GM18502 (cell line): ENCODE results near the gene SIGLEC1.

Experiments used
- ATAC-seq: cut with Tn5 transposase; IDR thresholded peaks from one replicate; pipeline ENCODE4 v1.9.1; 2021; ENCODE audit warnings: mild to moderate bottlenecking; ENCODE audit not compliant: unreplicated experiment, poor library complexity

SIGLEC1 gene

GRCh38 chr20:3663858-3664257, 48.5 kb downstream of the SIGLEC1 start:
- no peak for ATAC-seq

DNA sequence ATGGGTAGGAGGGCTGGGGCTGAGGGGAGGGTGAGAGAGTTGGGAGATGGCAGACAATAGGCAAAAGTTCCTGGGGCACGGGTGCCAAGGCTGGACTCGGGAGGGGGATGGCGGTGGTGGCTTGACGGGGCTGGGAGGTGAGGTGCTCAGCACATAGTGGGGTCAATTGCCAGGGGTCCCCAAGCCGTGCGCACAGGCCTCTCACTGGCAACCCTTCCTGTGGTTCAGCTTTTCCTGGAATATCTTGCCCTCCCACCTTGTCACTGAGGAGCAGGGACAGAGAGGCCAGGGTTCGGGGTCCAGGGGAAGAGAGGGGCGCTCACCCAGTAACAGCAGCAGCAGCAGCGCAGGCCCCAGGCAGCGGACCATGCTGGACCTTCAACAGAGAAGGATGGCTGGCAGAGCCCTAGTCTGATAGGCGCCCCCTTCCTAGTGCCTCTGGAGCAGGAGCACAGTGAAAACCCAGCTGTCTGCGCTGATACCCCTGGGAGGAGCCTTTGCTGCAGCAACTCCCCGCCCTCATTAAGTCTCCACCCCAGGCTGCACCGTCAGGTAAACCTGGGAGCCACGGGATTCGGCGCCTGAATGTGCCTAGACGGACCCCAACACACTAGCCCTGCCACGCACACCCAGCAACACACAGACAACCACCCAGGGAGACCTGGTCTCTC, 49.2 kb downstream of the SIGLEC1 start, which contains the start of gene GFRA4:
Gene GFRA4 (minus strand): TSS at position 369 of the 671 bp plus-strand sequence. CDS start 0 bp downstream, at position 369.
- no peak for ATAC-seq
